Lower lobe of right lung (tissue), 2 donors: Measurements from ENCODE around the gene MIAT. TPM values are rescaled to one million over a fixed set of nuclear protein-coding genes. Genes with fewer than 3 reads are reported as not detected.
"Not testable (repeated sequence)": the region's sequence is repeated elsewhere in the genome, so short reads cannot be mapped to it uniquely, and the experiment has no call there.

Experiments used
- ATAC-seq, 2 donors: fragments of 200-7000 bp; cut with Tn5 transposase; one replicate each; pipeline ENCODE4 v1.9.1; 2020 to 2022; ENCODE audit warnings: mild to moderate bottlenecking in 2 of 2, moderate library complexity in 2 of 2
- DNase-seq: peaks from one replicate; pipeline ENCODE4 v3.0.0-alpha.2; 2020
- H3K27ac ChIP-seq: fragments of 200-600 bp; one replicate; pipeline ENCODE4 v1.8.0; 2022
- H3K27me3 ChIP-seq: fragments of 200-600 bp; one replicate; pipeline ENCODE4 v1.8.0; 2022; ENCODE audit warnings: low read depth
- H3K36me3 ChIP-seq: fragments of 200-600 bp; one replicate; pipeline ENCODE4 v1.8.0; 2022; ENCODE audit warnings: mild to moderate bottlenecking
- H3K4me1 ChIP-seq: fragments of 200-600 bp; one replicate; pipeline ENCODE4 v1.8.0; 2022
- H3K4me3 ChIP-seq: fragments of 200-600 bp; one replicate; pipeline ENCODE4 v1.8.0; 2022; ENCODE audit warnings: mild to moderate bottlenecking
- H3K9me3 ChIP-seq: fragments of 200-600 bp; one replicate; pipeline ENCODE4 v1.8.0; 2022
- intact Hi-C: fragments of 100-400 bp; cut with DNase I; formaldehyde crosslinking; loops from one replicate; pipeline ENCODE4 v1.11.0; 2022
- total RNA-seq: library from RNA; stranded (reverse); fragmentation: NEBNext Ultra II Directional; extraction: Animal tissue kit (Norgen Biotek cat#: 25700); gene quantifications from one replicate; pipeline ENCODE4 v1.2.1, GENCODE V29; 2021
- TF ChIP-seq, protein P1 (sequence below): fragments of 200-600 bp; IDR thresholded peaks from one replicate; pipeline ENCODE4 v1.8.0; 2022; ENCODE audit warnings: antibody characterized with exemption, mild to moderate bottlenecking
- donor health status: DM: no; HTN: yes; CAD: no; lungs with severe emphysema.

MIAT gene
- total RNA-seq, 1 donor from 2014 or later, result 6.8 TPM

DNA sequence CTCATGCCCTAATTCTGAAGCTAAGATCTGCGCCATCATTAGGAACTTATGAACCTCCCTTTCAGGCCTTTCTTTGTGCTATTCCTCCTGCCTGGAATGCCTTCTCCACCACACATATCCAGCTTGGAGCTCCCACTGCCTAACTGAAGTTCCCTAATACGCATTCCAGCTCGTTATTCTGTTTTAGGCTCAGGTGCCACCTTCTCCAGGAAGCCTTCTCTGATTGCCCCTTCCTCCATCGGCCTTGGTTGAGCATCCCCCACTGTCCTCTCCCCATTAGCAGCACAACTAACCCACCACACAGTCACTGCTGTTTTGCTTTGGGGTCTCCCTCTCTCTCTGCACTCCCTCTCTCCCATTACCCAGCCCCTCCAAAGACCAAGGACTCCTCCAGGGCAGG is 44.7 kb upstream of the MIAT start:
- no peaks in the 10 kb centered on the region for H3K36me3 ChIP-seq
- H3K27me3 ChIP-seq, result peaks cover 5% of the 10 kb centered on the region
- peaks cover 17% of the 10 kb centered on the region for H3K4me1 ChIP-seq
- intact Hi-C loops, result no loop called here
- TF ChIP-seq, protein P1, sequence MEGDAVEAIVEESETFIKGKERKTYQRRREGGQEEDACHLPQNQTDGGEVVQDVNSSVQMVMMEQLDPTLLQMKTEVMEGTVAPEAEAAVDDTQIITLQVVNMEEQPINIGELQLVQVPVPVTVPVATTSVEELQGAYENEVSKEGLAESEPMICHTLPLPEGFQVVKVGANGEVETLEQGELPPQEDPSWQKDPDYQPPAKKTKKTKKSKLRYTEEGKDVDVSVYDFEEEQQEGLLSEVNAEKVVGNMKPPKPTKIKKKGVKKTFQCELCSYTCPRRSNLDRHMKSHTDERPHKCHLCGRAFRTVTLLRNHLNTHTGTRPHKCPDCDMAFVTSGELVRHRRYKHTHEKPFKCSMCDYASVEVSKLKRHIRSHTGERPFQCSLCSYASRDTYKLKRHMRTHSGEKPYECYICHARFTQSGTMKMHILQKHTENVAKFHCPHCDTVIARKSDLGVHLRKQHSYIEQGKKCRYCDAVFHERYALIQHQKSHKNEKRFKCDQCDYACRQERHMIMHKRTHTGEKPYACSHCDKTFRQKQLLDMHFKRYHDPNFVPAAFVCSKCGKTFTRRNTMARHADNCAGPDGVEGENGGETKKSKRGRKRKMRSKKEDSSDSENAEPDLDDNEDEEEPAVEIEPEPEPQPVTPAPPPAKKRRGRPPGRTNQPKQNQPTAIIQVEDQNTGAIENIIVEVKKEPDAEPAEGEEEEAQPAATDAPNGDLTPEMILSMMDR, result no peak
- H3K9me3 ChIP-seq, result no peaks in the 10 kb centered on the region
- ATAC-seq (no peak), DNase-seq (no peak)
- H3K27ac ChIP-seq, result no peak overlapping the region
- H3K4me3 ChIP-seq, result no peak overlapping the region

DNA sequence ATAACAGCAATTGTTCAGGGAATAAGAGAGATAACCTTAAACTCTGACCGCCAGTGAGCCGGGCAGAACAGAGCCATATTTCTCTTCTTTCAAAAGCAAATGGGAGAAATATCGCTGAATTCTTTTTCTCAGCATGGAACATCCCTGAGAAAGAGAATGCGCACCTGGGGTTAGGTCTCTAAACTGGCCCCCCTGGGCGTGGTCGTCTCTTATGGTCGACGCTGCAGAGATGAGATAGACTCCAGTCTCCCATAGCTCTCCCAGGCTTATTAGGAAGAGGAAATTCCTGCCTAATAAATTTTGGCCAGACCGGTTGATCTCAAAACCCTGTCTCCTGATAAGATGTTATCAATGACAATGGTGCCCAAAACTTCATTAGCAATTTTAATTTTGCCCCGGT is 43.6 kb upstream of the MIAT start:
- intact Hi-C loops, DNase-seq, H3K27me3 ChIP-seq, H3K27ac ChIP-seq, ATAC-seq, H3K9me3 ChIP-seq, H3K4me3 ChIP-seq, H3K36me3 ChIP-seq: not testable (repeated sequence)
- peaks cover 23% of the 10 kb centered on the region for H3K4me1 ChIP-seq

DNA sequence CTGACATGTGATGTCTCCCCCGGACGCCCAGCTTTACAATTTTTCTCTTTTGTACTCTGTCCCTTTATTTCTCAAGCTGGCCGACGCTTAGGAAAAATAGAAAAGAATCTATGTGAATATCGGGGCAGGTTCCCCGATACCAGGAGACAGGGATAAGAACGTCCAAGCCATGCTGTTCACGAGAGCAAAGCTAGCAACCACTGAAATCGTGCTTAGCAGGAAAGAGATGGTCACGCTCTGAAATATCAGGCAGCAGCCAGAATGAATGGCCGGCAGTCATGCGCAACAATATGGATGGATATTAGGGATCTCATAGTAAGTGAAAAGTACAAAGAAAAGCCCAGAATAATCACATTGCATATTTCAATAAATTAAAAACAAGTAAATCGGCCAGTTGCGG is 43.1 kb upstream of the MIAT start:
- Histone ChIP-seq H3K9me3 (no peaks in the 10 kb centered on the region), H3K4me3 (no peak overlapping the region), H3K36me3 (no peaks in the 10 kb centered on the region), H3K27me3 (peaks cover 5% of the 10 kb centered on the region), H3K4me1 (peaks cover 24% of the 10 kb centered on the region), H3K27ac (no peak overlapping the region)
- ATAC-seq (no peak), DNase-seq (no peak)
- intact Hi-C loops, result no loop called here
- TF ChIP-seq, protein P1, result no peak

DNA sequence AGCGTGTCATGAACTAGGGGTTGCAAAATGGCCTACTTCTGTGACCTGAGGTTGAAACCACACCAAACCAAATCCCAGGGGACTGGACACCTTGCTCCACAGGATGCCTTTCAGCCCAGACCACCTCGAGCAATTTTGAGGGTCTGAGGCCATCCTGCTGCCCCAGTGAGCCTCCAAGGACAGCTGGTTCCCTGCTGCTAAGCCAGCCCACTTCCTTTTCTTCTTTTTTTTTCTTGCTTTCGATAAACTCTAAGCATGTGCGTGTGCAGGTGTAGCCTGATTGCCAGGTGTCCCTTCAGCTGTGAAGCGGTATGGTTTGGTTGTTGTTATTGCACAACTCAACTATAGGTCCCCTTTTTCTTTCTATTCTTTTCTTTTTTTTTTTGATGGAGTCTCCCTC is 42.2 kb upstream of the MIAT start:
- DNase-seq, result no peak
- Histone ChIP-seq H3K9me3 (no peaks in the 10 kb centered on the region), H3K4me1 (peaks cover 30% of the 10 kb centered on the region), H3K4me3 (no peak overlapping the region), H3K27me3 (peaks cover 5% of the 10 kb centered on the region), H3K27ac (no peak overlapping the region), H3K36me3 (no peaks in the 10 kb centered on the region)
- TF ChIP-seq, protein P1, result no peak
- intact Hi-C loops, result no loop called here
- no peak for ATAC-seq

DNA sequence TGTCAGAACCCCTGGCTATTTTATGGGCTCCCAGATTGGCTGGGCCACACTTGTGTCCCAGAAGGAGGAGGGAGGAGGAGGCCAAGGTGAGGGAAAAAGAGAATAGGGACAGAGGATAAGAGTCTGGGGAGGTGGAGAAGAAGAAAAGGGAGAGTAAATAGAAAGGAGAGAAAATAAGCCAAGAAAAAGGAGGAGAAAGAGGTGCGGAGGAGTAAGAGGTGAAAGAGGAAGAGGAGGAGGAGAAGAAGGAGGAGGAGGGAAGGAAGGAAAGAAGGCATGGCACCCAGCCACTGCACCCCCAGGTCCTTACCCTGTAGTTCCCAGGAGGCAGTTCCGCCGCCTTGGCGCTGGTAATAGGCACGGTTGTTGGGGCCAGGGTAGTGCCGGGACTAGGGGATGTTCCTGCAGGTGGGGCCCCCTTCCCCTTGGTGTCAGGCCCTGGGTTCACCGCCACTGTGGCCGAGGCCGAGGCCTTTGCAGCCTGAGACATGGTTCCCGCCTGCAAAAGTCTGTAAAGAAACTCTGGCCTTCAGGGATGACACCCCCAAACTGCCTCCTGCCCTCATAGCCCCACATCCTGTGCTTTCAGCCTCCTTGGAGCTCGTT is 41.5 kb upstream of the MIAT start:
- TF ChIP-seq, protein P1, result no peak
- Histone ChIP-seq H3K9me3 (no peaks in the 10 kb centered on the region), H3K36me3 (no peaks in the 10 kb centered on the region), H3K4me3 (no peak overlapping the region), H3K27ac (no peak overlapping the region), H3K4me1 (peaks cover 30% of the 10 kb centered on the region), H3K27me3 (peaks cover 5% of the 10 kb centered on the region)
- no peak for DNase-seq
- intact Hi-C loops, result no loop called here
- ATAC-seq, result no peak

DNA sequence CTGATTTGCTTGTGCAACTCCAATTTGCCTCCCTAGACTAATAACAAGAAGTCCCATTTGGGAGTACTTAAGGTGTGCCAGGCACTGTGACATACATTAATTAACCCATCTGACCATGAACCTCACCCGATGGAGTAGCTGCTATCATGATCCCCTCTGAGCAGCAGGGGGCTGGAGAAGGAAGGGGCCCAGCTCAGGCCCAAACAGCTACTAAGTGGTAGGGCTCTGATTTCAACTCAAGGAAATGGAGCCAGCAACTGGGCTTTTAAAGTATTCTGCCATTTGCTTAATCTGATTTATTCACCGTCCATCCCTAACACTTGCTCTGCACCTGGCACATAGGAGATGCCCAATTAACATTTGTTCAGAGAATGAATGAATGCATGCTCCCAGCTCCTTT is 40.7 kb upstream of the MIAT start:
- no peaks in the 10 kb centered on the region for H3K36me3 ChIP-seq

More for the DNA sequence above, 40.7 kb upstream of the MIAT start:
- Histone ChIP-seq H3K9me3 (no peaks in the 10 kb centered on the region), H3K27me3 (peaks cover 5% of the 10 kb centered on the region), H3K4me3 (no peak overlapping the region), H3K4me1 (peaks cover 30% of the 10 kb centered on the region), H3K27ac (no peak overlapping the region)
- TF ChIP-seq, protein P1, result no peak
- DNase-seq (no peak), ATAC-seq (no peak)
- intact Hi-C loops, result no loop called here
